NCI-H2171 treated with DMSO at 0.1 percent for 48 hours (cell line): ENCODE results near the gene AMN1.
"Not testable (repeated sequence)": the region's sequence is repeated elsewhere in the genome, so short reads cannot be mapped to it uniquely, and the experiment has no call there.

Experiments
- DNase-seq: peaks from one replicate; lab custom pipeline; 2025; lab: John Stamatoyannopoulos, UW

The AMN1 gene

DNA sequence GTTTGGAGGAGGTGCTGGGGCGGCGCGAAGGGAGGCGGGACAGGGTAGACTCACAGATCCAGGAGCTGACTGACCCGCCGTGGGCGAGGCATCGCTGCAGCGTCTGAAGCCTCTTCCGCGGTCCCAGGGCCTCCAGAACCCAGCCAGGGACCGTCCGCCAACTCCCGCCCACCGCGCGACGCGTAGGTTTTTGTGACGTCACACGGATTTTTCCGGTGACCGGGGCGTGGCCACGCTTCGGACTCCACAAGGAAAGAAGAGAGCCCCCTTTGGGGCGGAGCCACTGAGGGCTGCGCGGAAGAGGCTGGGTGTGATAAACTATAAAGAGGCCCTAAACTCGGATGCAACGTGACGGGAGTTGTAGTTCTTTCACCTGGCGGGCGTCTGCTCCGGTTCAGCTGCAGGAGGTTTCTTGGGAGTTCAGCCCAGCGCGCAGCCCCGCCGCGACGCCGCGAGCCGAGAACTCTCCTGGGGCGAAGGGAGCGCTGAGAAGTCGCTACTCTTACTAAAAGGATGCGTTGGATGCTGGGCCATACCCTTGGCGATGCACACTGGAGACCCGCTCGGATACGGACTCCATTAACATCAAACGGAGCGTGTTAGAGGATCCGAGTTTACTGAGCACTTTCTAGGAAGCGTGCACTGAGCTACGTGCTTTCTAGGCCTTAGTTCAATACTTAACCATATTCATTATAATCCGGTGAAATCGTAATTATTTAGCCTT lies at the start of gene AMN1:
TSS of gene AMN1 (minus strand) at position 105 of the 724 bp plus-strand sequence. CDS start at position 92, 13 bp downstream.
- DNase-seq, result peak; percentile 99

DNA sequence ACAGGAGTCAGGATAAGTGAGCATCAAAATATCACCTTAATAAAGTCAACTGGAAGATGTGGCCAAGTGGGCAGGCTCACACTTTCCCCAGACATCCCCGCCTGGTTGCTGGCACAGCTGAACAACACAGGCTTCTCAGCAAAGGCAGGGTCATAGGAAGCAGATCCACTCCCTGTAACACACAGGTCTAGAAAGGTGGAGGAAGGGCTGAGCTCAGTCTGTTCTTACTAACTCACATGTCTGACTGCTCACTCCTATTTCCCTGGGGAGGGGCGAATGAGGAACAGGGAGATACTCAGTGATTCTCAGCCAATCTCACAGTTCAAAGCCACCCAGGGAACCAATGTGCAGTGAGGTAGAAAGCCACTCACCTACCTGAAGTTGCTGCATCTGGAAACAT lies 45.0 kb upstream of the AMN1 start:
- peak; percentile 47 for DNase-seq

- no peak for DNase-seq
Measured at GRCh38 chr12:31773223-31773750, 44.5 kb upstream of the AMN1 start.

DNA sequence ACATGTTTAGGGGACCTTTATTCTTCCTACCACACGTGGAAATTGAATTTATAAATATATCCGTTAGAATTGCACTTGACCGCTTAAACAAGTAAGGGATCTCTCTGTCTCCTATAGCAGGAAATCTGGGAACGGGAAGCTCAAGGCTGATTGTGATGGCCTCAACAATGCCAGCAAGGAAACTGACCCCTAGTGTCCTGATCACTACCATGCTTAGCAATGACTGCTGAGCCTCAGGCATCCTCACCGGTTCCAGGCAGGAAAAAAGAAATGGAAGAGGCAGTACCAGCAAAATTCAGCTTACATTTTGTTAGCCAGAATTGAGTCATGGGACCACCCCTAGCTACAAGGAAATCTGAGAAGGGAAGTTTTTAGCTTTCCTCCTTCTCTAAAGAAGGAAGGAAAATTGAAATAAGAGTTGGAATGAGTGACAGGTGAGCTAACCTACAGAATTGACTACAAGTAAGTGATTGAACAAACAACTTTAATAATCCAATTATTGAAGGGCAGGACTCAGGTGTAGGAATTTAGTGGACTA lies 43.9 kb upstream of the AMN1 start:
- DNase-seq, result no peak

DNA sequence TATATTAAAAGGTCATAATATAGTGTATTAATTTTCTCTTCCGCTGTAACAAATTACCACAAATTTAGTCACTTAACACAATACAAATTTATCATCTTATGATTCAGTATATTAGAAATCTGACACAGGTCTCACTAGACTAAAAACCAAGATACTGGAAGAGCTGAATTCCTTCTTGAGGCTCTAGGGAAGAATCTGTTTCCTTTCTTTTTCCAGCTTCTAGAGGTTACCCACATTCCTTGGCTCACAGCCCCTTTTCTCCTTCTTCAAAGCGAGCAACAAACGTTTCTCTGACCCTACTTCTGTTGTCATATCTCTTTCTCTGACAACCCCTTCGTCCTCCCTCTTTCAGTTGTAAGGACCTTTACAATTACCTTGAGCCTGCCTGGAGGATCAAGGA lies 43.4 kb upstream of the AMN1 start:
- no peak for DNase-seq

DNA sequence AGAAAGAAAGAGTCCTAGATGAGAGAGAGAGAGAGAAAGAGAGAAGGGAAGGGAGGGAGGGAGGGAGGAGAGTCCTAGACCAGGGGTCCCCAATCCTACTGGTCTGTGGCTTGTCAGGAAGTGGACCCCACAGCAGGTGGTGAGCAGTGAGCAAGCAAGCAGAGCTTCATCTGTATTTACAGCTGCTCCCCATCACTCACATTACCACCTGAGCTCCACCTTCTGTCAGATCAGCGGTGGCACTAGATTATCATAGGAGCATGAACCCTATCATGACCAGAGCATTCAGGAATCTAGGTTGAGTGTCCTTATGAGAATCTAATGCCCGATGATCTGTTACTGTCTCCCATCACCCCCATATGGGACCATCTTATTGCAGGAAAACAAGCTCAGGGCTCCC lies 39.2 kb upstream of the AMN1 start:
- peak; percentile 37 for DNase-seq

DNA sequence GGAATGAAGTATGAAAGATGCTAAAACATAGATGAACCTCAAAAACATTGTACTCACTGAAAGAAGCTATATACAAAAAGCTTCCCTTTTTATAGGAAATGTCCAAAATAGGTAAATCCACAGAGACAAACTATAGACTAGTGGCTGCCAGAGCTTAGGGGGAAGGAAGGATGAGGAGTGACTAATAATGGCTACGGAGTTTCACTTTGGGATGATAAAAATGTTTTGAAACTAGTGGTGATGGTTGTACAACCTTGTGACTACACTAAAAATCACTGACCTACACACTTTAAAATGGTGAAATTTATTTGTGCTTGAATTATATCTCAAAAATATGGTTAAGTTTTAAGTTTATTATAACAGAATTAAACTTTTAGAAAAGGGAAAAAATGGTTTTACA lies 37.1 kb upstream of the AMN1 start:
- no peak for DNase-seq

- DNase-seq, result no peak
Measured at GRCh38 chr12:31759632-31760459, 31.0 kb upstream of the AMN1 start.

- DNase-seq, result not testable (repeated sequence)
Measured at GRCh38 chr12:31758297-31758696, 29.5 kb upstream of the AMN1 start.

GRCh38 chr12:31756977-31757420 lies 28.2 kb upstream of the AMN1 start:
- no peak for DNase-seq

DNA sequence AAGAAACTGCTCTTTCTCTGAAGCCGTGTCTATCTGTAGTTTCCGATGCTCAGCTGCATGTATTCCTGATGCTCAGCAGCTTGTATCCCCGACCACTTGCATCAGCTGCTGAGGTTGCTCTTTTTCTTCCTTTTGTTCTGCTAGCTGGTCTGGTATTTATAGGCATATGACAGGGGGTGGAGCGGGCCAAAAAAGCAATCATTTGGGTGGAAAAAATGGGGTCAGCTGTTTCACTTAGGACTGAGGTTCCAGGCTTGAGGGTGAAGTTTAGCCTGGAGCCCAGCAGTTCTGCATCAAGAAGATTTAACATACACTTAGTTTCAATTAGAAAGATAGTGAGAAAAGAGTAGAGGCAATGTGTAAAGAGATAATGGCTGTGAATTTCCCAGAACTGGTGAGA lies 23.6 kb upstream of the AMN1 start:
- no peak for DNase-seq

DNA sequence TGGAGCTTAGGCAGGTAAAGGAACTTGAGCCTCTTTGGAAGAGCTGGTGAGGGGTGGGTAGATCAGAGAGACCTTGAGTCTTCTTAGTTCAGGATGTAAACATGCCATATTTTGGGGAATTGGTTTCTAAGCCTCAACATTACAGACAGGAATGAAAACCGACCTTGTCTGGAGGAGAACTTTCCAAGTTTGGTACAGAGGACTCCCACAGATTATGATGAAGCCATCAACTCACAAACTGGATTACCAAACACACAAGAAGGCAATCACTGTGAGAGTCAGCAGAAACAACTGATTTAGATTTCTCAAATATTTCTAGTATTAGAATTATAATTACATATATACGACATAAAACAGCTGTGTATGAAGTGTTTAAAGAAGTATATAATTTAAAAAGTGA lies 22.3 kb upstream of the AMN1 start:
- no peak for DNase-seq

DNA sequence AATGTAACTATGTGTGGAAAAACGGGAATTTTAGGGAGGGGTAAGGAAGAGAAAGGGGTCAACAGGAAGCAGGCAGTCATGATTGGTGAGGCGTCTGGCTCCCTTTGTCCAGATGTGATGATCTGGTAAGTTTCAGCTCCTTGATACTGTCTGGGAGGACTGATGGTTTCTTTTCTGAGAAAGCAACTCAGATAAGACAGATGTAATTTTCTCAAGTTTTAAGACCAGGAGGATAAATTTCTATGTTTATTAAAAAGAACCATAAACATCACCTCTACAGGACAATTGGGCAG lies 21.9 kb upstream of the AMN1 start:
- DNase-seq, result no peak

DNA sequence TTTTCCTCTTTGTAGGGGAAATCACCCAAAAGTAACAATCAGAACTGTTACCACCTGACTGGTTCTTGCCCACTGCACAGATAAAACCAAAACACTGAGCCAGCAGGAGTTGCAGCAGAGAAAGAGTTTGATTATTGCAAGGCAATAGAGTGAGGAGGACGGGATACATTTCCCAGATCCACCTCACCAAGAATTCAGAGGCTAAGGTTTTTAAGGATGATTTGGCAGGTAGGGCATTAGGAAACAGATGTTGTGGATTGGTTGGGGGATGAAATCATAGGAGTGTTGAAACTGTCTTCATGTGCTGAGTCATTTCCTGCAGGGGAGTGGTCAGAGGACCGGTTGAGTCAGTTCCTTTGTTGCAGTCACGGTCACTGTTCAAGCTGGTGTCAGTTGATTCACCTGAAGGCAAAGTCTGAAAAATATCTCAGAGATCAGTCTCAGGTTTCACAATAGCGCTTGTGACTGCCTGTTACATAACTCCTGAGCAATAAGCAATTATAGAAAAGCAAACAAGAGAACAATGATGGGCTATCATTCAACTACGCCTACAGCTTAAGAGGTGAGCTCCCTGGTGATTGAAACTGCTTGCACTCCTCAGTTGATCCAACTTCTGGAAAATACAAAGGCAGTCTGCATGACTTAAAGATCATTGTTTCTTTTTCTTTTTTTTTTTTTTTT lies 20.3 kb upstream of the AMN1 start:
- DNase-seq, result peak; percentile 98

GRCh38 chr12:31745242-31745641 lies 16.4 kb upstream of the AMN1 start:
- no peak for DNase-seq

GRCh38 chr12:31744363-31744762 lies 15.5 kb upstream of the AMN1 start:
- DNase-seq, result not testable (repeated sequence)

- peak; percentile 24 for DNase-seq
Measured at GRCh38 chr12:31742891-31743290, 14.1 kb upstream of the AMN1 start.

DNA sequence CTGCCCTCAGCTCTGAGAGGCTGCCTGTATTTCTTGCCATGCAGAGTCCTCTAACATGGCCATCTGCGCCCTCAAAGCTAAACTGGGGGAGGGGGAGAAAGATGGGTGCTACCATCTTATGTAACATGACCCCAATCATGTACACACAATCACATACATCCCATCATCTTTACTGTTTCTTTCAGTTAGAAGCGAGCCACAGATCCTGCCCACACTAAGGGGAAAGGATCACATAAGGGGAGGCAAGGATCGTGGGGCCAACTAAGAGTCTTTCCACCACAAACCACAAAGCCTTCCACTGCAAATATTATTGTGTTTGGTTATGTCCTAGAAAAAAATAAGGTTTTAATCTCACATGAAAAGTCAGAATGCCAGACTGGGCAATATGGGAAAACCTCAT lies 11.8 kb upstream of the AMN1 start:
- DNase-seq, result no peak

DNA sequence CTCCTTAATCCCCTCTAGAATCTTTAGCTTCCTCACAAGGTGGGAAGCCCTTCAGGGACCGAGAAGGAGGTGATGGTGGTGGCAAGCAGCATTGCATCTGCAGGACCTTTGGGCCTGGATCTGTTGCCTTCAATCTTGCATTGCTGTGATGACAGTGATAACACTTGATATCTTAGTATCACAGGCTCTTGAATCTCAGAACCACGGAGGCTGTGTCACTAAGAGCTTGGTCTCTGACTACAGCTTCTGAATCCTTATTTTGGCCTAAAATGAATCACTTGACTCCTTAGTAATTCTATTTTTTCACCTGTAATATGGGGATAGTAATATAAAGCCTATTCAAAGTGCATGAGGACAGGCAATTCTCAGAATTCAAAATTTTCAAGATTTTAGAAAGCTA lies 8.9 kb upstream of the AMN1 start:
- DNase-seq, result no peak

DNA sequence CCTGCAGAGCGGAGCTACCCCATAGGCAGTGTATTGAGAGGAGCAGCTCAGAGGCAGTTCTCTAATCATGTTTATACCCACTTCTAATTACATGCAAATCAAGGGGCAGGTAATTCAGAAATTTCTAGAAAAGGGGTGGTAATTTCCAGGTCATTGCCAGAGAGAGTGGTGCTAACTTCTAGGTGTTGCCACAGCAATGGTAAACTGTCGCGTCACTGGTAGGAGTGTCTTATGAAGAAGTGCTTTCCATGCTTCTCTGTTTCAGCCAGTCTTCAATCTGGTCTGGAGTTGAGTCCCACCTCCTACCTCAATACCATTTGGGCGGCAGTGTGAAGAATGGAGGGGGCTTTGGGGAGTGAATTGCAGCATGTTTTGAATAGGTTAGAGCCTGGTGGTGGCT lies 8.5 kb upstream of the AMN1 start:
- DNase-seq, result no peak

- DNase-seq, result no peak
Measured at GRCh38 chr12:31736472-31736871, 7.7 kb upstream of the AMN1 start.
